Activated naive CD8-positive, alpha-beta T cell treated with anti-CD3 and anti-CD28 coated beads for 36 hours (primary cell): ENCODE data around the gene ARHGEF11. TPM values are rescaled to one million over a fixed set of nuclear protein-coding genes. Genes with fewer than 3 reads are reported as not detected.
A peak's percentile ranks its signal among the peaks of the same experiment; 100 is the strongest.
"Not testable (repeated sequence)": the region's sequence is repeated elsewhere in the genome, so short reads cannot be mapped to it uniquely, and the experiment has no call there.

Experiments
- DNase-seq: peaks from one replicate; pipeline ENCODE4 v3.0.0; 2021
- H3K27ac Mint-ChIP-seq: one replicate; pipeline ENCODE4 v1.8.0; 2022; ENCODE audit warnings: mild to moderate bottlenecking, moderate library complexity, mixed read lengths
- H3K27me3 Mint-ChIP-seq: one replicate; pipeline ENCODE4 v1.8.0; 2022; ENCODE audit warnings: mild to moderate bottlenecking, mixed read lengths
- H3K36me3 Mint-ChIP-seq: one replicate; pipeline ENCODE4 v1.8.0; 2021; ENCODE audit warnings: mild to moderate bottlenecking, mixed read lengths
- H3K4me1 Mint-ChIP-seq: one replicate; pipeline ENCODE4 v1.8.0; 2021; ENCODE audit warnings: mixed read lengths
- H3K4me3 Mint-ChIP-seq: one replicate; pipeline ENCODE4 v1.8.0; 2022; ENCODE audit warnings: mild to moderate bottlenecking, moderate library complexity, mixed read lengths
- H3K9me3 Mint-ChIP-seq: one replicate; pipeline ENCODE4 v1.8.0; 2022; ENCODE audit warnings: mixed read lengths
- total RNA-seq, 2 experiments: library from RNA; stranded (reverse); gene quantifications; one replicate each; pipeline ENCODE4 v1.2.3, GENCODE V29; 2021

ARHGEF11 gene
- total RNA-seq, 2 experiments from 2014 or later, result 2.8 to 3.3 TPM

DNA sequence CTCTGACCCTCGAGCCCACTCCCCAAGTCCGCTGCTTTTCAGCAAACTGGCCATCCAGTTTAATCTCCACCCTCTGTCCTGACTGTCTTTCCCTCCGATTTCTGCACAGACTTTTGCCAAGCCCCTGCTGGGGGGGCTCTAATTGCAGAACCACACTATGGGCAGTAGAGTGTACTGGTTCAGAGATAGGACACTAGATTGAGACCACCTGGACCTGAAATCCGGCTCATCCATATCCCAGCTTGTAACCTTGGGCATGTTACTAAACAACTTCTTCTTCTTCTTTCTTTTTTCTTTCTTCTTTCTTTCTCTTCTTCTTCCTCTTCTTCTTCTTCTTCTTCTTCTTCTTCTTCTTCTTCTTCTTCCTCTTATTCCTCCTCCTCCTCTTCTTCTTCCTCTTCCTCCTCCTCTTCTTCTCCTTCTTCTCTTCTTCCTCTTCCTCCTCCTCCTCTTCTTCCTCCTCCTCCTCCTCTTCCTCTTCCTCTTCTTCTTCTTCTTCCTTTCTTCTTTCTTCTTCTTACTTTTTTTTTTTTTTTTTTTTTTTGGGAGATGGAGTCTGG, 117.4 kb downstream of the ARHGEF11 start:
- DNase-seq, result no peak
- Mint-ChIP-seq H3K36me3 (no peaks in the 10 kb centered on the region), H3K9me3 (no peaks in the 10 kb centered on the region), H3K27me3 (peaks cover 81% of the 10 kb centered on the region), H3K27ac (no peak overlapping the region), H3K4me1 (peaks cover 21% of the 10 kb centered on the region), H3K4me3 (no peak overlapping the region)

DNA sequence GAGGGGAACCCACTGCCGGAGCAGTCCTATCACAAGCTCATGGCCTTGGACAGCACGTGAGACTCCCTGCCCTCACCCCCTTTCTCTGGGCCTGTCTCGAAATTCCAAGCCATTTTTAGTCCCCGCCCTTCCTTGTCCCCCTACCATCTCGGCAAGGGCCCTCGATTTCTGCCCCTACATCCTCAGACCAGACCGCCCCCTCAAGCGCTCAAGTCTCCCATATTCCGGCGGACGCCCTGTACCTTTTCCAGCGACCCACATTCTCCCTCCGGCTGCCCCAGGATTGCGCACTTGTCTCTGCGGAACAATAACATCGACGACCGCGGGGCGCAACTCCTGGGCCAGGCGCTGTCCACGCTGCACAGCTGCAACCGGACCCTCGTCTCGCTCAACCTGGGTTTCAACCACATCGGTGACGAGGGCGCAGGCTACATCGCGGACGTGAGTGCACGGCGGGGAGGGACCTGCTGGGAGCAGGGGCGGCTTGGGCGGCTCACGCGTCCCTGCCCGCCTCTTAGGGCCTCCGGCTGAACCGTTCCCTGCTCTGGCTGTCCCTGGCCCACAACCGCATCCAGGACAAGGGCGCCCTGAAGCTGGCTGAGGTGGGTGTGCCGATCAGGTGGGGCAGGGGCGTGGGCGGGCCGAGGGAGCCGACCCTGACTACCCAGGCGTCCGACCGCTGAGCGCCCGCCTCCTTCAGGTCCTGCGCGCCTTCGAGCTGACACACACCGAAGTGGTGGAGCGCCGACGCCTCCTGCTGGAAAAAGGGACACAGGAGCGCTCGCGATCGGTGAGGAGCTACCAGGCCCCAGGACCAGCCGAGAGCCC, 118.1 kb downstream of the ARHGEF11 start:
- H3K27ac Mint-ChIP-seq, result no peak overlapping the region
- H3K9me3 Mint-ChIP-seq, result no peaks in the 10 kb centered on the region
- no peak overlapping the region for H3K4me3 Mint-ChIP-seq
- H3K27me3 Mint-ChIP-seq, result peaks cover 88% of the 10 kb centered on the region
- no peaks in the 10 kb centered on the region for H3K36me3 Mint-ChIP-seq
- peak; percentile 77 for DNase-seq
- H3K4me1 Mint-ChIP-seq, result peaks cover 23% of the 10 kb centered on the region

GRCh38 chr1:156926695-156927094, 118.8 kb downstream of the ARHGEF11 start:
- H3K9me3 Mint-ChIP-seq, H3K36me3 Mint-ChIP-seq, H3K27ac Mint-ChIP-seq, DNase-seq, H3K4me3 Mint-ChIP-seq: not testable (repeated sequence)
- Mint-ChIP-seq H3K4me1 (peaks cover 23% of the 10 kb centered on the region), H3K27me3 (peaks cover 96% of the 10 kb centered on the region)

- Mint-ChIP-seq H3K4me3 (no peak overlapping the region), H3K27me3 (peaks cover 97% of the 10 kb centered on the region), H3K27ac (peak overlapping the region; percentile 62), H3K36me3 (no peaks in the 10 kb centered on the region), H3K9me3 (no peaks in the 10 kb centered on the region), H3K4me1 (peaks cover 23% of the 10 kb centered on the region)
- peak; percentile 80 for DNase-seq
Observed at GRCh38 chr1:156926175-156926574, 119.4 kb downstream of the ARHGEF11 start.

- Mint-ChIP-seq H3K36me3 (no peaks in the 10 kb centered on the region), H3K9me3 (no peaks in the 10 kb centered on the region), H3K4me1 (peaks cover 23% of the 10 kb centered on the region), H3K27ac (no peak overlapping the region), H3K4me3 (no peak overlapping the region), H3K27me3 (peaks cover 97% of the 10 kb centered on the region)
- DNase-seq, result no peak
Observed at GRCh38 chr1:156925154-156926010, 120.2 kb downstream of the ARHGEF11 start.

DNA sequence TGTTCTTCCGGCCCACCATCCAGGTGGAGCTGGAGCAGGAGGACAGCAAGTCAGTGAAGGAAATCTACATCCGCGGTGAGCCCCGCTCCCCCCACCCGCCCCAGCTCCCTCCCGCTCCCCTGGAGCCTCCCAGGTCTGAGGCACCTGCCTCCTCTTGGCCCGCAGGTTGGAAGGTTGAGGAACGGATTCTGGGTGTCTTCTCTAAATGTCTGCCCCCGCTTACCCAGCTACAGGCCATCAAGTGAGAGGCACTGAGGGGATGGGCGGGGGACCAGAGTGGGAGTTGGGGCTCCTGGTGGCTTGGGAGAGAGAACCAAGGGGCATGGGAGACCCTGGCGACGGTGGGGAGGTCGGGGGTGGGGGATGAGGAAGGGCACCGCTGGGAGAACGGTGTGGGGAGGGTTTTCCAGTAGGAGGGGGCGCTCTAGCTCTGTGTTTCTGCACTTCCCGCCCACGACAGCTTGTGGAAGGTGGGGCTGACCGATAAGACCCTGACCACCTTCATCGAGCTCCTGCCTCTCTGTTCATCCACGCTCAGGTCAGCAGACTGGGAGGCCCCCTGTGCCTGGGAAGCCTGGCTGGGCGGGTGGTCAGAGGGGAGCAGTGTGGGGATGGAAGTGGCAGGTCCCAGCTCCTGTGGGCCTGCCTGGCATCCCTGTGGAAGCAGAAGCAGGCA, 120.9 kb downstream of the ARHGEF11 start:
- DNase-seq, result no peak
- H3K9me3 Mint-ChIP-seq, result no peaks in the 10 kb centered on the region

GRCh38 chr1:156923670-156924477, 121.7 kb downstream of the ARHGEF11 start:
- H3K36me3 Mint-ChIP-seq, result no peaks in the 10 kb centered on the region
- H3K27ac Mint-ChIP-seq, result no peak overlapping the region

More for the DNA sequence above, 120.9 kb downstream of the ARHGEF11 start:
- Mint-ChIP-seq H3K4me3 (no peak overlapping the region), H3K27ac (no peak overlapping the region), H3K36me3 (no peaks in the 10 kb centered on the region), H3K27me3 (peaks cover 96% of the 10 kb centered on the region), H3K4me1 (peaks cover 23% of the 10 kb centered on the region)

GRCh38 chr1:156922986-156923669, 122.4 kb downstream of the ARHGEF11 start:
- Mint-ChIP-seq H3K27me3 (peaks cover 94% of the 10 kb centered on the region), H3K4me1 (peaks cover 22% of the 10 kb centered on the region), H3K27ac (no peak overlapping the region)

More at GRCh38 chr1:156923670-156924477, 121.7 kb downstream of the ARHGEF11 start:
- DNase-seq, result no peak
- Mint-ChIP-seq H3K9me3 (no peaks in the 10 kb centered on the region), H3K4me1 (peaks cover 23% of the 10 kb centered on the region), H3K4me3 (no peak overlapping the region), H3K27me3 (peaks cover 95% of the 10 kb centered on the region)

DNA sequence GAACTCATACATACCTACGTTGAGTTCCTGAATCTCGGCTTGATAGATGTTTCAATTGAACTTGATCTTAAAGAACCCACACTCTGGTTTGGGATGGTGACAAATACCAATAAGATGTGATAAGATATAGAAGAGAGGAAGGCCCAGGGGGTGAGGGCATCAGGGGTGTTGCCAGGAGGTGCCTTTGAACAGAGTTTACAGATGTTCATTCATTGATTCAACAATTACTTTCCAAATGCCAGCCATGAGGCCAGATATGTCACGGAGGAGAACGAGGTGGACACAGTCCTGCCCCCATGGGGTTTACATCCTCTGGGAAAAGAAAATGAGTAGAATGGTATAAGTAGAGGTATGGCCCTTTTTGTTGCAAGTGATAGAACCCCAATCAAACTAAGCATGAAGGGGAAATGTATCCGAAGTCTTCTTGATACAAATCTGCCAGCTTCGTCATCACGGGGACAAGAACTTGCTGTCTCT, 124.5 kb downstream of the ARHGEF11 start:
- H3K27me3 Mint-ChIP-seq, result peaks cover 83% of the 10 kb centered on the region
- H3K9me3 Mint-ChIP-seq, result no peaks in the 10 kb centered on the region
- DNase-seq, result no peak
- no peak overlapping the region for H3K4me3 Mint-ChIP-seq
- H3K4me1 Mint-ChIP-seq, result peaks cover 10% of the 10 kb centered on the region
- H3K36me3 Mint-ChIP-seq, result no peaks in the 10 kb centered on the region
- no peak overlapping the region for H3K27ac Mint-ChIP-seq

More at GRCh38 chr1:156922986-156923669, 122.4 kb downstream of the ARHGEF11 start:
- DNase-seq, result no peak
- no peaks in the 10 kb centered on the region for H3K36me3 Mint-ChIP-seq
- H3K9me3 Mint-ChIP-seq, result no peaks in the 10 kb centered on the region
- no peak overlapping the region for H3K4me3 Mint-ChIP-seq

DNA sequence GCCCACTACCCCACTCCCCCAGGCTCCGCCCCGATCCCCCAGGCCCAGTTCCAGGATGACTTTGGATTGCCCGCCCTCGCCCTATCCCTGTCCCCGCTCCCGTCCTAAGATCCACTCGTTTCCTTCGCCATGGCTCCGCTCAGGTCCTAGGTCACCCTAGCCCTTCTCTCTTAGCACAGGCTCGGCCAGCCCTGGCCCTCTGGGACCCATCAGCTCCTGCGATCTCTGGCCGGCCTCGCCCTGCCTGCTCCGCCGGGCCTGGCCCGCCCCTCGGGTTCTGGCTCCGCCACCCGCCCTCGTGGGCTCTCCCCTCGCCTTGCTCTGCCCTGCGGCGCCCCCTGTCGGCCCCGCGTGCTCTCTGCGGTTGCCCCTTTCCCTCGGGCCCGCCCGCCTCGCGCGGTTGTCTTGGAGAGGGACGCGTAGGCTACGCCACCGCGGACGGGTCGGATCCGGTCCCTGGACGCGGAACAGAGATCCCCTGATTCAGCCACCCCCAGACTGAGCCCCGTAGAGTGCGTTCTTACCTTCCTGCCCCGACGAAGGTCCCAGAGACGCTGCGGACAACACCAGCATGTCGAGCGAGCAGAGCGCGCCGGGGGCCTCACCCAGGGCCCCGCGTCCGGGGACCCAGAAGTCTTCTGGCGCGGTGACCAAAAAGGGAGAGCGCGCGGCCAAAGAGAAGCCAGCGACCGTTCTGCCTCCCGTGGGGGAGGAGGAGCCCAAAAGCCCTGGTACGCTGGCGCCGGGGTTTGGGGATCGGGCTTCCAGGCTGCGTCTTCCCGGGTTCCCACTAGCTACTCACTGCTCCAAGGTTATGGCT, 125.1 kb downstream of the ARHGEF11 start, which contains the start of gene LRRC71:
Gene LRRC71, plus strand, starts transcription at position 400 of the 820 bp plus-strand sequence. Its CDS starts 172 bp downstream, at position 572.
- Mint-ChIP-seq H3K4me3 (peak within 1 kb of the TSS; percentile 16), H3K27me3 (peaks cover 82% of the 10 kb centered on the region), H3K4me1 (peaks cover 5% of the 10 kb centered on the region), H3K27ac (no peak within 1 kb of the TSS), H3K9me3 (no peaks in the 10 kb centered on the region), H3K36me3 (no peaks in the 10 kb centered on the region)
- DNase-seq, result peak; percentile 85

- Mint-ChIP-seq H3K36me3 (no peaks in the 10 kb centered on the region), H3K9me3 (no peaks in the 10 kb centered on the region), H3K27ac (no peak overlapping the region), H3K27me3 (peaks cover 36% of the 10 kb centered on the region), H3K4me1 (no peaks in the 10 kb centered on the region), H3K4me3 (no peak overlapping the region)
- DNase-seq, result no peak
Observed at GRCh38 chr1:156914440-156914856, 131.1 kb downstream of the ARHGEF11 start.

GRCh38 chr1:156913809-156914387, 131.6 kb downstream of the ARHGEF11 start:
- no peaks in the 10 kb centered on the region for H3K36me3 Mint-ChIP-seq
- no peak for DNase-seq
- no peak overlapping the region for H3K4me3 Mint-ChIP-seq
- H3K4me1 Mint-ChIP-seq, result no peaks in the 10 kb centered on the region
- H3K27ac Mint-ChIP-seq, result no peak overlapping the region
- H3K27me3 Mint-ChIP-seq, result peaks cover 30% of the 10 kb centered on the region
- H3K9me3 Mint-ChIP-seq, result no peaks in the 10 kb centered on the region
